Measurements from ENCODE around the gene UPK2. TPM values are rescaled to one million over a fixed set of nuclear protein-coding genes. Genes with fewer than 3 reads are reported as not detected.
"Not testable (repeated sequence)": the region's sequence is repeated elsewhere in the genome, so short reads cannot be mapped to it uniquely, and the experiment has no call there.

Gene UPK2
- polyA plus RNA-seq, 3 donors, result 3.5 to 6.0 (median 5.9) TPM

- DNase-seq (ENCODE audit: extremely low read depth in 1 of 11, low read depth in 9 of 11, low spot score in 4 of 11), result peak in 2 of 11 donors; percentile 76 to 80
Measured at GRCh38 chr11:118928870-118929500, 27.1 kb upstream of the UPK2 start.

DNA sequence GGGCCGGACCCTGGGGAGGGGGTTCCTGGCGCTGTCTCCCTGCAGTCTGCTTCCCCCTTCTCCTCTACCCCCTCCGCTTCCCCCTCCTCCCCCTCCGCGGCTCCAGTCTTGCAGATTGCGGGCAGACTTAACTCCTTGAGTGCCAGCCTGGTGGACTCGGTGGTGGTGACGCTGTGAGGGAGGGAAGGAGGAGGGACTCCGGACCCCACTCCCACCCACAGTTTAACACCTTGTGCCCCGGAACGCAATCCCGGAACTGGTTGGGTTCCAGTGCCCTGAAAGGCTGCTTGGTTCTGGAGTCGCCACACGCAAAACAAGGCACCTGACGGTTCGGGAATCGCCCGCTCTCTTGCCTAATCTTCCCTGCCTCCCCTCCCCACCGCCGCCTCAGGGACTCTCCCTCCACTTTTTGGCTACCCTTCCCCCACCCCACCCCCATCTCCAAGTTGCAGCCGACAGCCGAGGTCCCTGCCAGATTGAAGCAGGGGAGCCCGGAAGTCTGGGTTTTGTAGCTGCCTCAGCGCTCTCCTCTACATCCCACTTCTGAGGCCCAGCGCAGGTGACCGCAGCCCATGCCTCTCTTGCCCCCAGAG, 26.5 kb upstream of the UPK2 start:
- DNase-seq (ENCODE audit: extremely low read depth in 1 of 11, low read depth in 9 of 11, low spot score in 4 of 11), result peak in 7 of 11 donors; percentile 86 to 95 (median 91)

GRCh38 chr11:118930094-118930712, 25.9 kb upstream of the UPK2 start:
- DNase-seq (ENCODE audit: extremely low read depth in 1 of 11, low read depth in 9 of 11, low spot score in 4 of 11), result peak in 3 of 11 donors; percentile 87 to 91 (median 88)

DNA sequence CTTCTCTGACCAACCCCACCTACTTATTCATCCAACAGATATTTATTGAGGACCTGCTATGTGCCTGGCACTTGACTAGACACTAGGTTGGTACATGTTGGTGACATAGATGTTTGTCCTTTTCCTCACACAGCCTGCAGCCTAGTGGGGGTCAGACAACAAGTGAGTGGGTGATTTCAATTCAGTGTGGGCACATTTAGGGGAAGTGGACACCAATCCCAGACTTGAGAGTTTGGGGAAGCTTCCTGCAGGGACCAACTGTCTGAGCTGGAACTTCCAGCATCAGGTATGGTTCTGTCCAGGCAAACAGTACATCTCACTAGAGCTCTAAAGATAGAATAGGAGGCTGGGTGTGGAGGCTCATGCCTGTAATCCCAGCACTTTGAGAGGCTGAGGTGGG, 24.5 kb upstream of the UPK2 start:
- DNase-seq (ENCODE audit: extremely low read depth in 1 of 11, low read depth in 9 of 11, low spot score in 4 of 11), result no peak

DNA sequence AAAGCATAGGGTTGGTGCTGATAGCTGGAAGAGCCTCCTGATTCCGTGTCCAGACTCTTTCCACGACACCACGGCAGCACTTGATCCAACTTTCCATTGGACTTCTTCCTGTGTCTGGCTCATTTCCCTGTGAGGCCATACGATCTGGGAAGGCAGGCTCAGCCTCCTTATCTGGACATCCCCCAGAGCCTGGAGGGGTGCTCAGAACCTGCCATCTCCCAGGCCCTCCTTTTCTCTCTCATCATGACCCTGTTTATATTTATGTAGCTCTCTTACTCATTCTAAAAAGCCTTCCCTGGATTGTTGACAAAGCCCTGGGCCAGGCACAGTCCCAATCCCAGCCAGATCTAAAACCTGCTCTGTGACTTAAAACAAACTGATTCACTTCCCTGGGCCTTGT, 22.6 kb upstream of the UPK2 start:
- no peak for DNase-seq (ENCODE audit: extremely low read depth in 1 of 11, low read depth in 9 of 11, low spot score in 4 of 11)

GRCh38 chr11:118935376-118935775, 20.7 kb upstream of the UPK2 start:
- no peak for DNase-seq (ENCODE audit: extremely low read depth in 1 of 11, low read depth in 9 of 11, low spot score in 4 of 11)

GRCh38 chr11:118938491-118939403, 17.4 kb upstream of the UPK2 start:
- no peak for DNase-seq (ENCODE audit: extremely low read depth in 1 of 11, low read depth in 9 of 11, low spot score in 4 of 11)

DNA sequence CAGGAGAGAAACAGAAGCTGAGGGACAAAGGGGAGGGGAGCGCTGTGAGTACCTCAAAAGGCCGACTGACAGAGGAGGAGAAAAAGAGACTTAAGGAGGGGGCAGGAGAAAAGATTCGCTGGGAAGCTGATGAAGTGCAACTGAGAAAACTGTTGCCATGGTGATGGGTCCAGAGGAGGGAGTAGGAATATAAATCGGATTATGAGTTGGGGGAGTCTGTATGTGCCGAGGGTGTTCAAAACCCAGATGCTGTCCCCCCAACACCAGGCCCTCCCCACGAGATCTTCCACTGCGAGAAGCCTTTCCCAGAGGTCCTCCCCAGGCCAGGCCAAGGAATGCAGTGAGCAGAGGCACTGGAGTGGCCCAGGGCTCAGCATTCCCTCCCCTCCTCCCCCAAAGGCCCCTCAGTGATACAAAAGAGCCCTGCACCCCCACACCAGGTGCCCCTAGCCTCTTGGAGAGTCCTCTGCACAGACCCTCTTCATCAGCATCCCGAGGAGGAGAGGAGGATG, 16.6 kb upstream of the UPK2 start:
- no peak for DNase-seq (ENCODE audit: extremely low read depth in 1 of 11, low read depth in 9 of 11, low spot score in 4 of 11)

GRCh38 chr11:118939953-118940598, 16.0 kb upstream of the UPK2 start:
- no peak for DNase-seq (ENCODE audit: extremely low read depth in 1 of 11, low read depth in 9 of 11, low spot score in 4 of 11)

DNA sequence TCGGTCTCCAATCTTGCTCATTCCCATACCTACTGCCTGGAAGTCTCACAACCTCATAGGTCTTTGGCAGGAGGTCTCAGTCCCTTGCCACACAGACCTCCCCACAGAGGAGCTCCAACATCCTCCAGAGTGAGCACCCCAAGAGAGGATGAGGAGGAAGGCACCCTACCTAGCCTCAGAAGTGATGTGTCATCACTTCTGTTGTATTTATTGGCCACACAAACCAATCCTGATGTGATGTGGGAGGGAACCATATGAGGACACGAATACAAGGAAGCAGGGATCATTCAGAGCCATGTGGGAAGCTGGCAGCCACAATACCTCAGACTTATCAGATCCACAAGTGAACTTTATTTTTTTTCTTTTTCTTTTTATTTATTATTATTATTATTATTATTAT, 9.0 kb upstream of the UPK2 start:
- DNase-seq (ENCODE audit: extremely low read depth in 1 of 11, low read depth in 9 of 11, low spot score in 4 of 11), result no peak

DNA sequence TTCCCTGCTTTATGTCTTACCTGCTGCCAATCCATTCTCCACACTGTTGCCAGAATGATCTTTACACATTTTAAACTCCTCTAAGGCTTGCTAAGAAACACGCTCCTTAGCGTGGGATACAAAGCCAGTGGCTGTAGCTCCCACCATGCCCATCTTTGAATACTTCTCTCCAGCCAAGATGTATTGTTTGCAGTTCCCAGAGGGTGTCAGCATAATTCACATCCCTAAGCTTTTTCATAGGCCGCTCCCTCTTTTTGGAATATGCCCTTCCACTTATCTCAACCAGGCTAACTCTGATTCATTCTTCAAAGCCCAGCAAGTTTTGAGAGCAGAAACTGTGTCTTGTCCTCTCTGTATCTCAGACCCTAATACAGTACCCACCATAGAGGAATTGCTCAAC, 8.1 kb upstream of the UPK2 start:
- no peak for DNase-seq (ENCODE audit: extremely low read depth in 1 of 11, low read depth in 9 of 11, low spot score in 4 of 11)

GRCh38 chr11:118953265-118953664, 2.8 kb upstream of the UPK2 start:
- DNase-seq (ENCODE audit: extremely low read depth in 1 of 11, low read depth in 9 of 11, low spot score in 4 of 11), result no peak

GRCh38 chr11:118953976-118954375, 2.1 kb upstream of the UPK2 start:
- not testable (repeated sequence) for DNase-seq (ENCODE audit: extremely low read depth in 1 of 11, low read depth in 9 of 11, low spot score in 4 of 11)

DNA sequence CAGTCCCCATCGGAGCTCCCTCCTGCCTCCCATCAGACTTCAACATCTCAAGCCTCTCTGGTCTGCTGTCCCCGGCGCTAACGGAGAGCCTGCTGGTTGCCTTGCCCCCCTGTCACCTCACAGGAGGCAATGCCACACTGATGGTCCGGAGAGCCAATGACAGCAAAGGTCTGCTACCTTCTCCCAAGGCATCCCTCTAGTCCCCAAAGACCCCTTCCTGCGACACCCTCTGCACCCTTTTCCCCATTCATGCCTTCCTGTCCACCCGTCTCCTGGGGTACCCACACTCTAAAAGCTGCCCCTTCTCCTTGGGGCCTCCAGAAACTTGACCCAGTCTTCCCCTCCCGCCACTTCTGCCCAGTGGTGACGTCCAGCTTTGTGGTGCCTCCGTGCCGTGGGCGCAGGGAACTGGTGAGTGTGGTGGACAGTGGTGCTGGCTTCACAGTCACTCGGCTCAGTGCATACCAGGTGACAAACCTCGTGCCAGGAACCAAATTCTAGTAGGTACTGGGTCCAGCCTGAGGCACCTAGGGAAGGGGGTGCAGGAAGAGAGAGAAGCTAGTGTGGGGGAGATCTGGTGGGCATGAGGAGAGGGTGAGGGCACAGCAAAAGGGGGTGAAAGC, 860 bp downstream of the UPK2 start:
- no peak for DNase-seq (ENCODE audit: extremely low read depth in 1 of 11, low read depth in 9 of 11, low spot score in 4 of 11)

- no peak for DNase-seq (ENCODE audit: extremely low read depth in 1 of 11, low read depth in 9 of 11, low spot score in 4 of 11)
Measured at GRCh38 chr11:118957549-118957948, 1.5 kb downstream of the UPK2 start.

GRCh38 chr11:118957968-118958367, 1.9 kb downstream of the UPK2 start:
- no peak for DNase-seq (ENCODE audit: extremely low read depth in 1 of 11, low read depth in 9 of 11, low spot score in 4 of 11)

GRCh38 chr11:118958577-118958976, 2.5 kb downstream of the UPK2 start:
- DNase-seq (ENCODE audit: extremely low read depth in 1 of 11, low read depth in 9 of 11, low spot score in 4 of 11), result no peak

- DNase-seq (ENCODE audit: extremely low read depth in 1 of 11, low read depth in 9 of 11, low spot score in 4 of 11), result no peak
Measured at GRCh38 chr11:118961189-118961588, 5.1 kb downstream of the UPK2 start.

DNA sequence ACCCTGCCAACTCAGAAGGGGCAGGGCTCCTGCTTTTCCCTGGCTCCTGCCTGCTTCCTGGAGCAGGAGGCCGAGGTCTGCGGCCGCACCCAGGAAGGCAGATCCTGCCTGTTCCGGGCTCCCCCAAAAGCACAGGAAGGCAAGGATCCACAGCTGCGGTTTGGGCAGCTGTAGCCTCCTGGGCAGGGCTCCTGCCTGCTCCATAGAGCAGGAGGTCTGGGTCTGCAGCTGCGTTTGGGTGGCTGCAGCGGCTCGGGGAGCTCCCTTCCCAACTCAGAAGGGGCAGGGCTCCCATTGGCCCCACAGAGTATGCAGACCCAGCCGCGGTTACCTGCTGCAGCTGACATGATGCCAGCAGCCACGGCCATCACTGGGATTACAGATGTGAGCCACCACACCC, 5.5 kb downstream of the UPK2 start:
- no peak for DNase-seq (ENCODE audit: extremely low read depth in 1 of 11, low read depth in 9 of 11, low spot score in 4 of 11)

Measured in renal cortex interstitium (tissue), 11 donors.